T-helper 2 cell treated with Interferon-gamma antibody and Interleukin-4, amounts not matched to agents 5 μg/mL and 100 μg/mL, for 36 hours (primary cell): ENCODE results near the gene LSR.
"Not testable (repeated sequence)": the region's sequence is repeated elsewhere in the genome, so short reads cannot be mapped to it uniquely, and the experiment has no call there.

ENCODE experiments used
- DNase-seq: peaks from one replicate; pipeline ENCODE4 v3.0.0; 2021; ENCODE audit warnings: low spot score
- H3K27ac Mint-ChIP-seq: one replicate; pipeline ENCODE4 v1.8.0; 2021; ENCODE audit warnings: mild to moderate bottlenecking, mixed read lengths
- H3K27me3 Mint-ChIP-seq: one replicate; pipeline ENCODE4 v1.8.0; 2021; ENCODE audit warnings: low read depth, mixed read lengths
- H3K36me3 Mint-ChIP-seq: one replicate; pipeline ENCODE4 v1.8.0; 2021; ENCODE audit warnings: low read depth, mixed read lengths
- H3K4me1 Mint-ChIP-seq: one replicate; pipeline ENCODE4 v1.8.0; 2021; ENCODE audit warnings: low read depth, mixed read lengths
- H3K4me3 Mint-ChIP-seq: one replicate; pipeline ENCODE4 v1.8.0; 2022; ENCODE audit warnings: mild to moderate bottlenecking, moderate library complexity, mixed read lengths
- H3K9me3 Mint-ChIP-seq: one replicate; pipeline ENCODE4 v1.8.0; 2021; ENCODE audit warnings: mixed read lengths

The LSR gene

DNA sequence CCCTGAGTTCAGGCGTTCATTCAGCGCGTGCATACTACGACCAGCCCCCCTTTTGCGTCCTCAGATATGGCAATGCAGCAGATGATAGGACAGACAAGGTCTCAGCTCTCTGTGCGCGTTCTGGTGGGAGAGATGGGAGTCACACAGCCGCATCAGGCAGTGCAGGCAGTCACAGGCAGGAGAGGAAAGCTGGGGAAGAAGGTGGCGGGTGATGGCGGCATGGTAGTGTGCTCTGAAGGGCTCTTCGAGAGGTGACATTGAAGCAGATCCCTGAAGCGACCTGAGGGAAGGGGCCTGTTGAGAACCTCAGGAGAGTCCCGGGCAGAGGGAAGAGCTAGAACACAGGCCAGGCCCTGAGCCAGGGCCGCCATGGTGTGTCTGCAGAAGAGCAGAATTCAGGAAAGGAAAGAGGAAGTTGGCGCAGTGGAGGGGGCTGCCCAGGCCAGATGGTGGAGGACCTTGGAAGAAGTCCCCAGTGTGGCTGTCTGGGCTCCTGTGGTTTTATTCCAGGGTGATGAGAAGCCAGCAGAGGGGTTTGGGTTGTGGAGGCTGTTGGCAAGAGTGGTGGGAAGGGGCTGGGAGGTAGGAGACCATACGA lies 23.4 kb downstream of the LSR start:
- no peak overlapping the region for H3K27ac Mint-ChIP-seq
- H3K4me3 Mint-ChIP-seq: no peak overlapping the region
- no peaks in the 10 kb centered on the region for H3K9me3 Mint-ChIP-seq
- H3K27me3 Mint-ChIP-seq: no peaks in the 10 kb centered on the region
- H3K4me1 Mint-ChIP-seq: peaks cover 1% of the 10 kb centered on the region
- no peak for DNase-seq
- peaks cover 53% of the 10 kb centered on the region for H3K36me3 Mint-ChIP-seq

GRCh38 chr19:35272954-35273649 lies 24.3 kb downstream of the LSR start:
- no peak for DNase-seq
- H3K4me3 Mint-ChIP-seq: no peak overlapping the region
- H3K9me3 Mint-ChIP-seq: no peaks in the 10 kb centered on the region
- H3K36me3 Mint-ChIP-seq: peaks cover 51% of the 10 kb centered on the region
- no peaks in the 10 kb centered on the region for H3K27me3 Mint-ChIP-seq
- peak overlapping the region; percentile 6 for H3K27ac Mint-ChIP-seq
- H3K4me1 Mint-ChIP-seq: no peaks in the 10 kb centered on the region

DNA sequence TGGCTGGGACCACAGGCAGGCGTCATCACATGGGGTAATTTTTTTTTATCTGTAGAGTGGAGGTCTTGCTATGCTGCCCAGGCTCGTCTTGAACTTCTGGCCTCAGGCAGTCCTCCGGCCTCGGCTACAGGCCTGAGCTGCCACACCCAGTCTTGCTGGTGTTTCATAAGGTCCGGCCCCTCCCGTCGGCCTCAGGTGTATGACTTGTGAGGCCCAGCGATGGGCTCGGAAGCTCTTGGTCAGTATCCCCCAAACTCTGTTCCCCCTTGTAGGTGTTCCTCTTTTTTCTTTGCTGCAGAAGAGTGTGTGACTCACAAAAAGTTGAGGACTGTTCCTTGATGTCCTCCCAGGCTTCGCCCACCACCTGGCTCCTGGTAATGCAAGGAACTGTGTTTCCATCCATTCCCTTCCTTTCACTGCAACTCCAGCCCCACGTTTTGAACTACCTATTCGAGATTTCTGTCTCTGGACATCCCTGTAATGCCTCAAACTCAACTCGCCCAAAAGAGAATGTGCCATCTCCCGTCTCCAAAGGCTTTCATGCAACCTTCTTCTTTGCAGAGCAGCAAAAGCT lies 25.0 kb downstream of the LSR start:
- no peaks in the 10 kb centered on the region for H3K9me3 Mint-ChIP-seq
- no peak overlapping the region for H3K4me3 Mint-ChIP-seq
- H3K27me3 Mint-ChIP-seq: no peaks in the 10 kb centered on the region
- DNase-seq: no peak
- H3K27ac Mint-ChIP-seq: peak overlapping the region; percentile 37
- peaks cover 51% of the 10 kb centered on the region for H3K36me3 Mint-ChIP-seq
- no peaks in the 10 kb centered on the region for H3K4me1 Mint-ChIP-seq

- Mint-ChIP-seq H3K27ac (peak overlapping the region; percentile 37), H3K27me3 (no peaks in the 10 kb centered on the region), H3K36me3 (peaks cover 53% of the 10 kb centered on the region), H3K9me3 (no peaks in the 10 kb centered on the region), H3K4me1 (no peaks in the 10 kb centered on the region), H3K4me3 (no peak overlapping the region)
- no peak for DNase-seq
Observed at GRCh38 chr19:35274323-35274722, 25.5 kb downstream of the LSR start.

DNA sequence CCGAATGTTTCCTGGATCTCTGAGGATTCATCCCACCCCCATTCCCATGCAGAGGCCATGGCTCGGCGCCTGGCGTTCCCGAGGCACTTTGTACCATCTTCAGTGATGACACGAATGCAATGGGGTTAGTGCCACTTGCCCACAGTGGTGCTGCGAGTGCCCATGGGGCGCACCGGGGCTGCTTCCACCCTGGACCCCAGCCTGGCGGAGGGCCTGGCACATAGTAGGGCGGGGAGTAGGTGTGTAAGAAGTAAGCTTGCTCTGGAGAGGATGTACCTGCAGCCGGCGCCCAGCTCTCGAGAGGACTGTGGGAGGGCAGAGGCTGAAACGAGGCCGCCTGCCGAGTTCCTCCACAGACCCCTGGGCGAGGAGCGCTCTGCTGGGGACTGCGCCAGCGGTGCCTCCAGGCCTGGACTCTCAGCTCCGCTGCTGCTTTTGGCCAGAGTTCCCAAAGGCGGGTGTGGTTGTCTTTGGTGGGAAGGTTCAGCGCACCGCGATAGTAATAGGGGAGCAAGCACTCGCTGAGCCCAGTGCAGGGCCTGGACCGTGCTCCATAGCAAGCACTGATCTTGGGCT lies 28.0 kb downstream of the LSR start:
- H3K27me3 Mint-ChIP-seq: peaks cover 4% of the 10 kb centered on the region
- no peak for DNase-seq
- peaks cover 38% of the 10 kb centered on the region for H3K36me3 Mint-ChIP-seq
- no peak overlapping the region for H3K4me3 Mint-ChIP-seq
- H3K4me1 Mint-ChIP-seq: no peaks in the 10 kb centered on the region
- H3K27ac Mint-ChIP-seq: no peak overlapping the region
- no peaks in the 10 kb centered on the region for H3K9me3 Mint-ChIP-seq

DNA sequence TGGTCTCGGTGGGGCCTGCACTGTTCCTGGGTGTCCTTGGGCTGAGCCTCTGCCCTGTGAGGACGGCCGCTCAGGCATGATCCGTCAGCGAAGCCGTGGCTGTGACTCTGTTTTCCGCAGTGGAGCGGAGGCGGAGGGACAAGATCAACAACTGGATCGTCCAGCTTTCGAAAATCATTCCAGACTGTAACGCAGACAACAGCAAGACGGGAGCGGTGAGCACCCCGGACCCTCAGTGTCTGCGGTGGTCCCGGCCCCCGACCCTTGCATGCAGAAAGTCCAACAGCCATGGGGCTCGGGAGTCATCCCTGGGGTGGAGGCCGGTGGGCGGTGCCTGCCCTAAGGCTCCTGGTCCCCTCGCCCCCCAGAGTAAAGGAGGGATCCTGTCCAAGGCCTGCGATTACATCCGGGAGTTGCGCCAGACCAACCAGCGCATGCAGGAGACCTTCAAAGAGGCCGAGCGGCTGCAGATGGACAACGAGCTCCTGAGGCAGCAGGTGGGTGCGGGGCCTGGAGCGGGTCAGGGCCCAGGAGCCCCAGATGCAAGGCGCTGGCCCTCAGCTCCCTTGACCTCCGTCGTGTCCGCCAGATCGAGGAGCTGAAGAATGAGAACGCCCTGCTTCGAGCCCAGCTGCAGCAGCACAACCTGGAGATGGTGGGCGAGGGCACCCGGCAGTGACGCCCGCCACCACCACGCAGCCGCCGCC lies 29.9 kb downstream of the LSR start:
- Mint-ChIP-seq H3K9me3 (no peaks in the 10 kb centered on the region), H3K27ac (no peak overlapping the region), H3K4me1 (no peaks in the 10 kb centered on the region), H3K27me3 (peaks cover 19% of the 10 kb centered on the region), H3K4me3 (no peak overlapping the region), H3K36me3 (peaks cover 24% of the 10 kb centered on the region)
- DNase-seq: no peak

DNA sequence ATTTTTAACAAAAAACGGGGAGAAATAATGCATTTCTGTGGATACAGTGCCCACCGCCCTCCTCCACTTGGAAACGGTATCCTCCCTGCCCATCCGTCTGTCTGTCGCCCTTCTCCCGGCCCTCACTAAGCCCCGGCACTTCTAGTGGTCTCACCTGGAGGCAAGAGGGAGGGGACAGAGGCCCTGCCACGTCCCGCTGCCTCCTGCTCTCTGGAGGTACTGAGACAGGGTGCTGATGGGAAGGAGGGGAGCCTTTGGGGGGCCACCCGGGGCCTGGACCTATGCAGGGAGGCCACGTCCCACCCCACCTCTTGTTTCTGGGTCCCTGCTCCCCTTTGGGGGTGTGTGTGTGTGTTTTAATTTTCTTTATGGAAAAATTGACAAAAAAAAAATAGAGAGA lies 30.6 kb downstream of the LSR start:
- peaks cover 19% of the 10 kb centered on the region for H3K27me3 Mint-ChIP-seq
- no peak overlapping the region for H3K27ac Mint-ChIP-seq
- no peak for DNase-seq
- peaks cover 18% of the 10 kb centered on the region for H3K36me3 Mint-ChIP-seq
- no peaks in the 10 kb centered on the region for H3K9me3 Mint-ChIP-seq
- H3K4me1 Mint-ChIP-seq: no peaks in the 10 kb centered on the region
- H3K4me3 Mint-ChIP-seq: no peak overlapping the region

GRCh38 chr19:35279985-35280821 lies 31.4 kb downstream of the LSR start:
- Mint-ChIP-seq H3K9me3 (no peaks in the 10 kb centered on the region), H3K27ac (no peak overlapping the region), H3K4me1 (no peaks in the 10 kb centered on the region), H3K4me3 (no peak overlapping the region), H3K36me3 (peaks cover 14% of the 10 kb centered on the region), H3K27me3 (peaks cover 22% of the 10 kb centered on the region)
- DNase-seq: no peak

DNA sequence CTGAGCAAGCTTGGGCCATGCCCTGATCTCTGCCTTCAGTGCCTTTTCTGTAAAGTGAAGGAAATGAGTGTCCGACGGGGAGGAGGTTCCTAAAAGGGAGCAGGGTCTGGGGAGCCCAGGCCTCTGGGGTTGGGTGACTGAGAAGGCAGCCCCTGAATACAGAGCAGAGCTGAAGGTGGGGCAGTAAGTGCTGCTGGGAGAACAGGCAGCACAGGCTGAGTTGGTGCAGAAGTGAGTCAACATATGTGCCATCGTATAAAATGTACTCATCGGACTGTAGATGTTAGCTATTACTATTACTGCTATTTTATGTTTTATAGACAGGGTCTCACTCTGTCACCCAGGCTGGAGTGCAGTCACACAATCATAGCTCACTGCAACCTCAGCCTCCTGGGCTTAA lies 32.5 kb downstream of the LSR start:
- Mint-ChIP-seq H3K9me3 (no peaks in the 10 kb centered on the region), H3K27ac (no peak overlapping the region), H3K4me3 (no peak overlapping the region), H3K27me3 (peaks cover 24% of the 10 kb centered on the region), H3K4me1 (no peaks in the 10 kb centered on the region), H3K36me3 (peaks cover 6% of the 10 kb centered on the region)
- DNase-seq: no peak

DNA sequence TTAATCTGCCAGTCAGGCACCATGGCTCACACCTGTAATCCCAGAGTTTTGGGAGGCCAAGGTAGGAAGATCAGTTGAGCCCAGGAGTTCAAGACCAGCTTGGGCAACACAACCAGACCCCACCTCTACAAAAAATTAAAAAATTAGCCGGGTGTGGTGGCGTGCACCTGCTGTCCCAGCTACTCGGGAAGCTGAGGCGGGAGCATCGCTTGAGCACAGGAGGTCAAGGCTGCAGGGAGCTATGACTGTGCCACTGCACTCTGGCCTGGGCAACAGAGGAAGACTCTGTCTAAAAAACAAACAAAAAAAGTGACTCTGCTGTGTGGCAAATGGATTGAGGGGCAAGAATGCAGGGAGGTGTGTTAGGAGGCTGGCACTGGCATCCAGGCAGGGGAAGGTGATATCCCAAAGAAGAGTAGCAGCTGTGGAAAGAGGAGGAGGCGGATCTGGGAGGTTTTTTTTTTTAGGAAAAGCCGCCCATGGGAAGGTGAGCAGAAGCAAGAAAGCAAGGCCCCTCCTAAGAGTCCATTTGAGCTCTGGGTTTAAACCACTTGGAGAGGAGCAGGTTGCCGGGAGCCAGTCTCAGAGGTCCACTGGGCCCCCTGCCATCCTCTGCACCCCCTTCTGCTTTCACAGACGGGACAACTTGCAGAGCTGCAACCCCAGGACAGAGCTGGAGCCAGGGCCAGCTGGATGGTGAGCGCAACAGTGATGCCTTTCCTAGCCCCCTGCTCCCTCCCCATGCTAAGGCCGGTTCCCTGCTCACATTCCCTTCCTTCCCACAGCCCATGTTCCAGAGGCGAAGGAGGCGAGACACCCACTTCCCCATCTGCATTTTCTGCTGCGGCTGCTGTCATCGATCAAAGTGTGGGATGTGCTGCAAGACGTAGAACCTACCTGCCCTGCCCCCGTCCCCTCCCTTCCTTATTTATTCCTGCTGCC lies 35.6 kb downstream of the LSR start:
- no peaks in the 10 kb centered on the region for H3K4me1 Mint-ChIP-seq
- H3K9me3 Mint-ChIP-seq: no peaks in the 10 kb centered on the region
- DNase-seq: no peak
- no peak overlapping the region for H3K4me3 Mint-ChIP-seq
- no peaks in the 10 kb centered on the region for H3K36me3 Mint-ChIP-seq
- no peak overlapping the region for H3K27ac Mint-ChIP-seq
- H3K27me3 Mint-ChIP-seq: peaks cover 24% of the 10 kb centered on the region

DNA sequence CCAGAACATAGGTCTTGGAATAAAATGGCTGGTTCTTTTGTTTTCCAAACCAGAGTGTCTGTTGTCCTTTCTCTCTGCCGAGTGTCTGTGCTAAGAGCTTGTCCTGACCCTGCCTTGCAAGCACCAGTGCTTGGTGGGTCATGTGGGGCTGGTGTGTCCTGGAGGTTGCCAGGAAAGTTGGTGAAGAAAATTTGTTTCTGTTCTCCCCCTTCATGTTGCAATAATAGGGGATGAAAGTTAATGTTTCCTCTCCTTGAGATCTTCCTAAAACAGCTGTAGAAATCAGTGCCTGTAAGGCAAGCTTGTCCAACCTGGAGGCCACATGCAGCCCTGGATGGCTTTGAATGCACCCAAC lies 36.3 kb downstream of the LSR start:
- Mint-ChIP-seq H3K36me3 (no peaks in the 10 kb centered on the region), H3K4me3 (no peak overlapping the region), H3K27ac (no peak overlapping the region), H3K27me3 (peaks cover 24% of the 10 kb centered on the region), H3K9me3 (no peaks in the 10 kb centered on the region), H3K4me1 (no peaks in the 10 kb centered on the region)
- DNase-seq: no peak

DNA sequence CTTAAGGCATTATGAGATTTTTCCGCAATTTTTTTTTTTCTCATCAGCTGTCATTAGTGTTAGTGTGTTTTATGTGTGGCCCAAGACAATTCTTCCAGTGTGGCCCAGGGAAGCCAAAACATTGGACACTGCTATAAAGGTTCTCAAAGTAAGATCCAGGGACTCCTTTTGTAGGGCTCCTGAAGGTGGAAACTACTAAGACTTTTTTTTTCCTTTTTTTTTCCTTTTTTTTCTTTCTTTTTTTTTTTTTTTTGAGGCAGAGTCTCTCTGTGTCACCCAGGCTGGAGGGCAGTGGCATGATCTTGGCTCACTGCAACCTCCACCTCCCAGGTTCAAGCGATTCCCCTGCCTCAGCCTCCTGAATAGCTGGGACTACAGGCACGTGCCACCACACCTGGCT lies 36.7 kb downstream of the LSR start:
- DNase-seq, H3K27ac Mint-ChIP-seq, H3K9me3 Mint-ChIP-seq, H3K36me3 Mint-ChIP-seq, H3K4me1 Mint-ChIP-seq, H3K4me3 Mint-ChIP-seq: not testable (repeated sequence)
- H3K27me3 Mint-ChIP-seq: peaks cover 24% of the 10 kb centered on the region

DNA sequence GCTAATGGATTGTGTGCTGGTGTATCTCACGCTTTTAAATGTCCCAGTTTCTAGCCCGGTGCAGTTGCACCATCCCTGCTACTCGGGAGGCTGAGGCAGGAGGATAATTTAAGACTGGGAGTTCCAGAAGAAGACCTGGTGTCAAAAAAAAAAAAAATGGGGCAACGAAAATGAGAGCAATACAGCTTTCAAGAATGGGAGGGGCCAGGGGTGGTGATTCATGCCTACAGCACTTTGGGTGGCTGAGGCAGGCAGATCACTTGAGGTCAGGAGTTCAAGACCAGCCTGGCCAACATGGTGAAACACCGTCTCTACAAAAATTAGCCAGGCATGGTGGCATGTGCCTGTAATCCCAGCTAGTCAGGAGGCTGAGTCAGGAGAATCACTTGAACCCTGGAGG lies 37.3 kb downstream of the LSR start:
- peaks cover 23% of the 10 kb centered on the region for H3K27me3 Mint-ChIP-seq
- not testable (repeated sequence) for DNase-seq, H3K4me1 Mint-ChIP-seq, H3K9me3 Mint-ChIP-seq, H3K4me3 Mint-ChIP-seq, H3K36me3 Mint-ChIP-seq, H3K27ac Mint-ChIP-seq
